Astrocyte (in vitro differentiated cells and primary cell): Measurements from ENCODE around the gene LGALS3BP.

Source experiments
- CTCF ChIP-seq: IDR thresholded peaks from 2 replicates; pipeline ENCODE4 v1.5.1; 2011; ENCODE audit warnings: low read depth, mild to moderate bottlenecking, inconsistent platforms, low read length, moderate library complexity; ENCODE audit not compliant: insufficient read depth
- EZH2 ChIP-seq: IDR thresholded peaks from 2 replicates; pipeline ENCODE4 v1.6.1; 2012; ENCODE audit warnings: mild to moderate bottlenecking, low read length, inconsistent platforms; ENCODE audit not compliant: insufficient read depth

GRCh38 chr17:78944026-78944425, 35.7 kb downstream of the LGALS3BP start:
- no peak for TF ChIP-seq CTCF
- TF ChIP-seq EZH2: no peak
